Central memory CD8-positive, alpha-beta T cell (primary cell): Measurements from ENCODE around the gene DMXL1.

ENCODE experiments used
- ATAC-seq: fragments of 150-1000 bp; cut with Tn5 transposase; replicated peaks from 2 replicates; pipeline ENCODE4 v1.10.0; 2022; ENCODE audit warnings: mild to moderate bottlenecking, moderate FRiP score, moderate number of reproducible peaks; ENCODE audit not compliant: poor library complexity, severe bottlenecking; ENCODE audit errors: extremely low read depth
- DNase-seq, 2 donors: peaks; one replicate each; pipeline ENCODE4 v3.0.0; 2021; ENCODE audit warnings: low spot score in 2 of 2
- H3K27ac Mint-ChIP-seq: one replicate; pipeline ENCODE4 v1.8.0; 2022; ENCODE audit warnings: low read depth, mild to moderate bottlenecking, moderate library complexity, mixed read lengths
- H3K27me3 Mint-ChIP-seq: one replicate; pipeline ENCODE4 v1.8.0; 2022; ENCODE audit warnings: mixed read lengths
- H3K36me3 Mint-ChIP-seq: one replicate; pipeline ENCODE4 v1.8.0; 2022; ENCODE audit warnings: mild to moderate bottlenecking, moderate library complexity, mixed read lengths; ENCODE audit not compliant: insufficient read depth
- H3K4me1 Mint-ChIP-seq: one replicate; pipeline ENCODE4 v1.8.0; 2022; ENCODE audit warnings: mixed read lengths
- H3K4me3 Mint-ChIP-seq: one replicate; pipeline ENCODE4 v1.8.0; 2022; ENCODE audit warnings: mild to moderate bottlenecking, moderate library complexity, mixed read lengths
- H3K9me3 Mint-ChIP-seq: one replicate; pipeline ENCODE4 v1.8.0; 2022; ENCODE audit warnings: mixed read lengths

The DMXL1 gene

GRCh38 chr5:119286511-119287488 lies 215.9 kb downstream of the DMXL1 start:
- Mint-ChIP-seq H3K36me3 (peaks cover 18% of the 10 kb centered on the region), H3K27me3 (no peaks in the 10 kb centered on the region), H3K9me3 (no peaks in the 10 kb centered on the region), H3K4me3 (peak overlapping the region; percentile 55), H3K27ac (peak overlapping the region; percentile 96), H3K4me1 (peaks cover 86% of the 10 kb centered on the region)
- no peak for DNase-seq
- ATAC-seq, result peak; percentile 47

GRCh38 chr5:119287547-119288111 lies 216.7 kb downstream of the DMXL1 start:
- Mint-ChIP-seq H3K27me3 (no peaks in the 10 kb centered on the region), H3K27ac (peak overlapping the region; percentile 96), H3K36me3 (peaks cover 18% of the 10 kb centered on the region), H3K9me3 (no peaks in the 10 kb centered on the region), H3K4me3 (peak overlapping the region; percentile 55), H3K4me1 (peaks cover 86% of the 10 kb centered on the region)
- ATAC-seq, result peak; percentile 74
- DNase-seq, result peak in 1 of 2 donors; percentile 40

GRCh38 chr5:119288379-119289033 lies 217.6 kb downstream of the DMXL1 start:
- H3K27ac Mint-ChIP-seq, result peak overlapping the region; percentile 96
- peaks cover 85% of the 10 kb centered on the region for H3K4me1 Mint-ChIP-seq
- no peaks in the 10 kb centered on the region for H3K9me3 Mint-ChIP-seq
- peaks cover 13% of the 10 kb centered on the region for H3K36me3 Mint-ChIP-seq
- DNase-seq, result no peak
- no peaks in the 10 kb centered on the region for H3K27me3 Mint-ChIP-seq
- ATAC-seq, result no peak
- H3K4me3 Mint-ChIP-seq, result peak overlapping the region; percentile 55

- H3K36me3 Mint-ChIP-seq, result peaks cover 12% of the 10 kb centered on the region
- DNase-seq (no peak), ATAC-seq (no peak)
- peak overlapping the region; percentile 55 for H3K4me3 Mint-ChIP-seq
- H3K27ac Mint-ChIP-seq, result peak overlapping the region; percentile 96
- H3K4me1 Mint-ChIP-seq, result peaks cover 80% of the 10 kb centered on the region
- H3K9me3 Mint-ChIP-seq, result no peaks in the 10 kb centered on the region
- no peaks in the 10 kb centered on the region for H3K27me3 Mint-ChIP-seq
Measured at GRCh38 chr5:119289438-119290044, 218.7 kb downstream of the DMXL1 start.

GRCh38 chr5:119290161-119290569 lies 219.3 kb downstream of the DMXL1 start:
- Mint-ChIP-seq H3K4me3 (peak overlapping the region; percentile 55), H3K9me3 (no peaks in the 10 kb centered on the region), H3K27ac (peak overlapping the region; percentile 96), H3K36me3 (peaks cover 12% of the 10 kb centered on the region), H3K4me1 (peaks cover 79% of the 10 kb centered on the region), H3K27me3 (no peaks in the 10 kb centered on the region)
- DNase-seq (no peak), ATAC-seq (no peak)

GRCh38 chr5:119290607-119291006 lies 219.7 kb downstream of the DMXL1 start:
- H3K36me3 Mint-ChIP-seq, result peaks cover 12% of the 10 kb centered on the region
- H3K9me3 Mint-ChIP-seq, result no peaks in the 10 kb centered on the region

GRCh38 chr5:119291056-119291455 lies 220.2 kb downstream of the DMXL1 start:
- H3K4me1 Mint-ChIP-seq, result peaks cover 77% of the 10 kb centered on the region
- H3K27ac Mint-ChIP-seq, result peak overlapping the region; percentile 96
- H3K4me3 Mint-ChIP-seq, result no peak overlapping the region
- ATAC-seq, result no peak
- H3K36me3 Mint-ChIP-seq, result peaks cover 12% of the 10 kb centered on the region
- H3K27me3 Mint-ChIP-seq, result no peaks in the 10 kb centered on the region
- no peaks in the 10 kb centered on the region for H3K9me3 Mint-ChIP-seq
- no peak for DNase-seq

More at GRCh38 chr5:119290607-119291006, 219.7 kb downstream of the DMXL1 start:
- H3K27me3 Mint-ChIP-seq, result no peaks in the 10 kb centered on the region
- ATAC-seq (no peak), DNase-seq (no peak)
- peak overlapping the region; percentile 96 for H3K27ac Mint-ChIP-seq
- peaks cover 77% of the 10 kb centered on the region for H3K4me1 Mint-ChIP-seq
- H3K4me3 Mint-ChIP-seq, result peak overlapping the region; percentile 55

GRCh38 chr5:119291877-119292276 lies 221.0 kb downstream of the DMXL1 start:
- no peak for DNase-seq
- Mint-ChIP-seq H3K27ac (peak overlapping the region; percentile 96), H3K4me3 (peak overlapping the region; percentile 17), H3K27me3 (no peaks in the 10 kb centered on the region), H3K4me1 (peaks cover 74% of the 10 kb centered on the region), H3K36me3 (peaks cover 10% of the 10 kb centered on the region), H3K9me3 (no peaks in the 10 kb centered on the region)
- ATAC-seq, result no peak

GRCh38 chr5:119292701-119293515 lies 222.0 kb downstream of the DMXL1 start:
- peaks cover 5% of the 10 kb centered on the region for H3K36me3 Mint-ChIP-seq
- no peaks in the 10 kb centered on the region for H3K27me3 Mint-ChIP-seq
- no peaks in the 10 kb centered on the region for H3K9me3 Mint-ChIP-seq
- H3K4me1 Mint-ChIP-seq, result peaks cover 67% of the 10 kb centered on the region
- H3K27ac Mint-ChIP-seq, result no peak overlapping the region
- DNase-seq, result no peak
- ATAC-seq, result no peak
- H3K4me3 Mint-ChIP-seq, result no peak overlapping the region

GRCh38 chr5:119293516-119293829 lies 222.6 kb downstream of the DMXL1 start:
- DNase-seq (no peak), ATAC-seq (no peak)
- H3K4me3 Mint-ChIP-seq, result no peak overlapping the region
- H3K27me3 Mint-ChIP-seq, result no peaks in the 10 kb centered on the region
- H3K27ac Mint-ChIP-seq, result no peak overlapping the region
- H3K4me1 Mint-ChIP-seq, result peaks cover 63% of the 10 kb centered on the region
- peaks cover 5% of the 10 kb centered on the region for H3K36me3 Mint-ChIP-seq
- no peaks in the 10 kb centered on the region for H3K9me3 Mint-ChIP-seq
